ENCODE measurements around the gene PCDHGB3. TPM values are rescaled to one million over a fixed set of nuclear protein-coding genes. Genes with fewer than 3 reads are reported as not detected.

The PCDHGB3 gene
- total RNA-seq, 4 donors from 2014 or later, result 5.1 to 9.2 (median 5.8) TPM

DNA sequence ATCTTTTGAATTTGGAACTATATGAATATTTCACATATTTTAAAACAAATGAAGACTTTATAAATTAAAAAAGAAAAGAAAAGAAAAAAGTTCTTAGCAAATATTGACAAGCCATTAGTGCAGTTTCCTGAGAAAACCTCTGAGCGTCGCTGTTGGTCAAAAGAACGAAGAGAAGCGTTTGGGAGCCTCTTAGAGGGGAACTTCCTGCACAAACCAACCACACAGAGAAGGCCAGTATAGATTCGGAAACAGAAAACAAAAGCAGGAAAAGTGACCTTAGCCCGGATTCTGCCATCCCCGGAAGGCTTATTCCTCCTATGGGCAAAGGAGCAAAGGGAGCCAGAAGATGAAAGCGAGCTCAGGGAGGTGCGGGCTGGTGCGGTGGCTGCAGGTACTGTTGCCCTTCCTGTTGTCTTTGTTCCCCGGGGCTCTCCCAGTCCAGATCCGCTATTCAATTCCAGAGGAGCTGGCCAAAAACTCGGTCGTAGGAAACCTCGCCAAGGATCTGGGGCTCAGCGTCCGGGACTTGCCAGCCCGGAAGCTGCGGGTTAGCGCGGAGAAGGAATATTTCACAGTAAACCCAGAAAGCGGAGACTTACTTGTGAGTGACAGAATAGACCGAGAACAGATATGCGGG is 10.1 kb upstream of the PCDHGB3 start, which contains the start of gene PCDHGB2:
Gene PCDHGB2 (plus strand): TSS at position 205 of the 637 bp plus-strand sequence. CDS start 142 bp downstream, at position 347.
- Histone ChIP-seq H3K4me3 (replicated peaks in 1 of 3) (no peak within 1 kb of the TSS), H3K27me3 (no peaks in the 10 kb centered on the region), H3K27ac (no peak within 1 kb of the TSS), H3K9me3 (peaks cover 8% of the 10 kb centered on the region), H3K36me3 (no peaks in the 10 kb centered on the region), H3K4me1 (no peaks in the 10 kb centered on the region)
- no peak for TF ChIP-seq POLR2A (IDR thresholded peaks at IDR 0.05)
- TF ChIP-seq, protein P1, sequence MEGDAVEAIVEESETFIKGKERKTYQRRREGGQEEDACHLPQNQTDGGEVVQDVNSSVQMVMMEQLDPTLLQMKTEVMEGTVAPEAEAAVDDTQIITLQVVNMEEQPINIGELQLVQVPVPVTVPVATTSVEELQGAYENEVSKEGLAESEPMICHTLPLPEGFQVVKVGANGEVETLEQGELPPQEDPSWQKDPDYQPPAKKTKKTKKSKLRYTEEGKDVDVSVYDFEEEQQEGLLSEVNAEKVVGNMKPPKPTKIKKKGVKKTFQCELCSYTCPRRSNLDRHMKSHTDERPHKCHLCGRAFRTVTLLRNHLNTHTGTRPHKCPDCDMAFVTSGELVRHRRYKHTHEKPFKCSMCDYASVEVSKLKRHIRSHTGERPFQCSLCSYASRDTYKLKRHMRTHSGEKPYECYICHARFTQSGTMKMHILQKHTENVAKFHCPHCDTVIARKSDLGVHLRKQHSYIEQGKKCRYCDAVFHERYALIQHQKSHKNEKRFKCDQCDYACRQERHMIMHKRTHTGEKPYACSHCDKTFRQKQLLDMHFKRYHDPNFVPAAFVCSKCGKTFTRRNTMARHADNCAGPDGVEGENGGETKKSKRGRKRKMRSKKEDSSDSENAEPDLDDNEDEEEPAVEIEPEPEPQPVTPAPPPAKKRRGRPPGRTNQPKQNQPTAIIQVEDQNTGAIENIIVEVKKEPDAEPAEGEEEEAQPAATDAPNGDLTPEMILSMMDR (IDR thresholded peaks at IDR 0.05), result peak in 2 of 6 experiments; percentile 15 to 20
- no peak for DNase-seq
- intact Hi-C loops (cut with DNase I), result no loop called here
- 14 to 19% methylated on average over 24 of the region's 24 CpGs for WGBS, 2 donors

DNA sequence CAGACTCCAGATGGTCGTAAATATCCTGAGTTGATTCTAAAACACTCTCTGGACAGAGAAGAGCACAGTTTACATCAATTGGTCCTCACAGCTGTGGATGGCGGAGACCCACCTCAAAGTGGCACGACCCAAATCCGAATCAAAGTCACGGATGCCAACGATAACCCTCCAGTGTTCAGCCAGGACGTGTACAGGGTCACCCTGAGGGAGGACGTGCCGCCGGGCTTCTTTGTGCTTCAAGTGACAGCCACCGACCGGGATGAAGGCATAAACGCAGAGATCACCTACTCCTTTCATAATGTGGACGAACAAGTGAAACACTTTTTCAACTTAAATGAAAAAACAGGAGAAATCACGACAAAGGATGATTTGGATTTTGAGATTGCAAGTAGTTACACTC is 9.4 kb upstream of the PCDHGB3 start:
- Histone ChIP-seq H3K27ac (no peak overlapping the region), H3K9me3 (peaks cover 8% of the 10 kb centered on the region), H3K4me1 (no peaks in the 10 kb centered on the region), H3K4me3 (replicated peaks in 1 of 3) (no peak overlapping the region), H3K27me3 (no peaks in the 10 kb centered on the region), H3K36me3 (no peaks in the 10 kb centered on the region)
- intact Hi-C loops (cut with DNase I), result no loop called here
- no peak for TF ChIP-seq POLR2A (IDR thresholded peaks at IDR 0.05)
- TF ChIP-seq, protein P1 (IDR thresholded peaks at IDR 0.05), result no peak
- 33 to 41% methylated on average over 15 of the region's 15 CpGs for WGBS, 2 donors
- no peak for DNase-seq

DNA sequence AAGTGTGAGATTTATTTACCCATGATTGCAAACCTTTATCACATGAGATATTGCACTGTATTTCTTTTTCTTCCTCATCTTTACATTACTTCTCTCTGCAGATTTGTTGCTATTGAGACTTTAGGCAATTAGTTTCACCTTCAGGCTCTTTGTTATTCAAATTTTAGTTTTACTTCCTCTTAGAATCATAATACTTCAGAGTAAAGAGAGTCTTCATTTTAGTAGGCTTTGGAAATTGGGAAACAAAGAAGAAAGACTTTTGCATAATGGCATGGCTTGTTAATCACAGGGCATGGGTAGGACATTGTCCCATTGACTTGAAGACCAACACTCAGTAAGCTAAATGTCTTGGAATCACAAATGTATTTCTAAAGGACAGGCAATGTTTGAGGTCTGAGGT is 7.3 kb upstream of the PCDHGB3 start:
- intact Hi-C loops (cut with DNase I), result no loop called here
- no peaks in the 10 kb centered on the region for H3K27me3 ChIP-seq
- DNase-seq, result no peak
- no peak overlapping the region for H3K27ac ChIP-seq
- TF ChIP-seq, protein P1 (IDR thresholded peaks at IDR 0.05), result no peak
- no peak for TF ChIP-seq POLR2A (IDR thresholded peaks at IDR 0.05)
- H3K9me3 ChIP-seq, result peaks cover 8% of the 10 kb centered on the region
- H3K4me3 ChIP-seq (replicated peaks in 1 of 3), result no peak overlapping the region
- no peaks in the 10 kb centered on the region for H3K36me3 ChIP-seq
- H3K4me1 ChIP-seq, result no peaks in the 10 kb centered on the region

DNA sequence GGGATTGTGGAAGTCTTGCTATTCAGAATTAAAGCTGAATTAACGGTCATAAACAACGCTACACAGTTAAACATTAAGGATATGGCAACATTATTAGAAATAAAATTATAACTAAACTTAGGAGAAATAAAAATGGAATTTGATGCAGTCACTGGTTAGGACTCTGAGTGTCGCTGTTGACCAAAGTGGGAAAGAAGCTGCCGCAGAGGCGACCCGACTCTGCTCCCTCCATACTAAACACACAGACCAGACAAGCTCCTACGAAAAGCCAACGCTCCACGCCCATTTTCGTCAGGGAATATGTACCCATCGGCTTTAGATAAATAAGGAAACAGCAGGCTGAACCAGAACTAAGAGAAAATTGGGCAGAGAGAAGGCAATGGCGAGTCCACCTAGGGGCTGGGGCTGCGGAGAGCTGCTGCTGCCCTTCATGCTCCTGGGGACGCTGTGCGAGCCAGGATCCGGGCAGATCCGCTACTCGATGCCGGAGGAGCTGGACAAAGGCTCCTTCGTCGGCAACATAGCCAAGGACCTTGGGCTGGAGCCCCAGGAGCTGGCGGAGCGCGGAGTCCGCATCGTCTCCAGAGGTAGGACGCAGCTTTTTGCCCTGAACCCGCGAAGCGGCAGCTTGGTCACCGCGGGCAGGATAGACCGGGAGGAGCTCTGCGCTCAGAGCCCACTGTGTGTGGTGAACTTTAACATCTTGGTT is 5.9 kb upstream of the PCDHGB3 start, which contains the start of gene PCDHGA5:
Gene PCDHGA5 (plus strand): TSS at position 211 of the 709 bp plus-strand sequence. CDS start 169 bp downstream, at position 380.
- TF ChIP-seq, protein P1 (IDR thresholded peaks at IDR 0.05), result no peak
- no peak for TF ChIP-seq POLR2A (IDR thresholded peaks at IDR 0.05)
- H3K27ac ChIP-seq, result no peak within 1 kb of the TSS
- H3K27me3 ChIP-seq, result no peaks in the 10 kb centered on the region
- no peaks in the 10 kb centered on the region for H3K4me1 ChIP-seq
- intact Hi-C loops (cut with DNase I), result no loop called here
- WGBS, 2 donors, result 10 to 20% methylated on average over 24 to 30 of the region's 34 CpGs
- peaks cover 4% of the 10 kb centered on the region for H3K9me3 ChIP-seq
- H3K4me3 ChIP-seq (replicated peaks in 1 of 3), result no peak within 1 kb of the TSS
- H3K36me3 ChIP-seq, result no peaks in the 10 kb centered on the region
- no peak for DNase-seq

Measured in thyroid gland (tissue), 4 donors.